HG03565 (cell line): ENCODE data around the gene ACTL8.

Experiments
- ATAC-seq: cut with Tn5 transposase; IDR thresholded peaks from one replicate; pipeline ENCODE4 v1.9.1; 2021; ENCODE audit warnings: mild to moderate bottlenecking, moderate library complexity; ENCODE audit not compliant: unreplicated experiment

ACTL8 gene

DNA sequence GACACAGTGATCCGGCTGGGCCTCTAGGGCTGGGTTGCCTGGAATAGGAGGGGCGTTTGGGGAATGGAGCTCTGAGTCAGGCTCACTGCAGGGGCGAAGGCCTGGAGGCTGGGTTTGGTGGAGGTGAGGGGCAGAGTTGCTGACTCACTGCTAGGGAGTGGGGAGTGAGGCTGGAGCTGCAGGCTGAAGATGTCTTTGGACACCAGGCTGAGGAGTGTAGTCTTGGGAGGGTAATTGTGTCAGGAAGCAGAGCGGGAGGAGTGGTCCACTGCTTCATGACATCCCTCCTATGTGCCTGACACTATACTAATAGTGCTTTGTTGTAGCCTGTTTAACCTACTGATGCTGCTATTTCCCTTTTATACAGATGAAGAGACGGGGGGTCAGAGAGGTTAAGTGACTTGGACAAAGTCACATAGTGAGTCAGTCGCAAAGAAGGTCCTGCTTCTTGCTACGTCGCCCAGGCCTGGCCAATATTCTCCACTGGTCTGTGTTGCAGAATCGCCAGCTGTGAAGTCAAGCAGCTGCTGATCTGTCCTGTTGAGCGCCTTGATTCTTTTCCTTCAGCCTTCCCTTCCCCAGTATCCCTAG lies 13.6 kb downstream of the ACTL8 start:
- no peak for ATAC-seq

DNA sequence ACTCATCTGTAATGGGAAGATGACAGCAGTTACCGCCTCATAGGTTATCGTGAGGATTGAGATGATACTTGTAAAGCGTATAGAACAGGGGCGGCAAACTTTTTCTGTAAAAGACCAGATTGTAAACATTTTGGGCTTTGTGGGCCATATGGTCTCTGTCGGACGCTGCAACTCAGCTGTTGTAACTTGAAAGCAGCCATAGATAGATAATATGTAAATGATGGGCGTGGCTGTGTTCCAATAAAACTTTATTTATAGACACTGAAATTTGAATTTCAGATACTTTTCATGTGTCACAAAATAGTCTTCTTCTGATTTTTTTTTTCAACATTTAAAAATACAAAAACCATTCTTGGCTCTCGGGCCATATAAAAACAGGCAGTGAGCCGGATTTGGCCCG lies 15.8 kb downstream of the ACTL8 start:
- no peak for ATAC-seq

DNA sequence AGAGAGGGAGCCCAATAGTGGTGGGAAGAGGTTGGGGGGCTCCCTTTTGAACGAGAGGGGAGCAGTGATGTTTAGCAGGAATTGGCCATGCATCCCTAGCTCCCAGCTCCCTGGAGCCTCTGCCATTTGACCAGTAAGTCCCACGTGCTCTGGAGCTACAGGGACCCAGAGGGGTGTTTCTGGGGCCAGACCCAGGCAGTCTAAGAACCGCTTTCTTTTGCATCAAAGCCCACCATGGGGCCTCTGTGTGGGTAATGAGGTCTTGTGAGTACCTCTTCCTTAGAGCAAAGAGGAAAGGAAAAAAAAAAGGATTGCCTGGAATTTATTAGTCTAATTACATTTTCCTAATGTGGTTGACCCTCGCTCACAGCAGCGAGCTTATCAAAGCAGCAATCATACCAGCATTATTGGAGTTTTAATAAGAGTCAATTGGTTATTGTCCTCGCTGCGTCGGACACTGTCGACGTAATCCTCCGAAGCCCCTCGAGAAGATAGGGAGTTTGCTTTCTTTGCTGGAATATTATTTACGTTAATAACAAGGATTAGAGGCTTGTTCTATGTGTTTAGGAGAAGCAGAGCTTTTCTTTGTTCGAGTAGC lies 17.6 kb downstream of the ACTL8 start:
- ATAC-seq, result no peak

DNA sequence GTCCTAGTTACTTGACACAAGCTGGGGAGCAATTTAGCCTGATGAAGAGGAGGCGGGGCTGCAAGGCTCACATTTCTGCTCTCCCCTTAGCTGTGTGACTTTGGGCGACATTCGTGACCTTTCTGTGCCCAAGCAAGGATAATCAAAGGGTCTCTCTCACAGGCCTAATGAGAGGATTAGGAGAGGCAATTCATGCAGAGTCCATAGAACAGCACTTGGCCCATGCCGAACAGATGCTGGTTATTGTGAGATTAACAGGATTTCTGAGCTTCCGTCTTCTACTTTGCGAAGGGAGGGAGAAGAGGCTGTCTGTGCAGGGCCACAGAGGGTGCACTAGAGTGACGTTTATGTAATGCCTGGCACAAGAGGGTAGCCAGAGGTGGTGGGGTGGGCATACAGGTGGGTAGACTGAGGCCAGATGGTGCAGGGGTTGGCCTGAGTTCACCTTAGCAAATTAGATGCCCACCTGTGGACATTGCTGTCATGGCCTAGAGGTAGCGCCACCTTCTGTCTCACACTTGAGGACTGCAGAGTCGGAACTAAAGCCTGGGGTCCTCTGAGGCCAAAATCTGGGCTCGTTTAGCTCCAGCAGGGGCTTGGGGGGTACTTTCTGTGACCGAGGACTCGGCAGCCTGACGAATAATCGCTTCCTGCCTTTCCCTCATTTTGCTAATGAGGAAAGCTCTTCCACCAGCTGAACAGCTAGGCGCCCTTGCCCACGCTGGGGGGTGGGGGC lies 18.6 kb downstream of the ACTL8 start:
- no peak for ATAC-seq

DNA sequence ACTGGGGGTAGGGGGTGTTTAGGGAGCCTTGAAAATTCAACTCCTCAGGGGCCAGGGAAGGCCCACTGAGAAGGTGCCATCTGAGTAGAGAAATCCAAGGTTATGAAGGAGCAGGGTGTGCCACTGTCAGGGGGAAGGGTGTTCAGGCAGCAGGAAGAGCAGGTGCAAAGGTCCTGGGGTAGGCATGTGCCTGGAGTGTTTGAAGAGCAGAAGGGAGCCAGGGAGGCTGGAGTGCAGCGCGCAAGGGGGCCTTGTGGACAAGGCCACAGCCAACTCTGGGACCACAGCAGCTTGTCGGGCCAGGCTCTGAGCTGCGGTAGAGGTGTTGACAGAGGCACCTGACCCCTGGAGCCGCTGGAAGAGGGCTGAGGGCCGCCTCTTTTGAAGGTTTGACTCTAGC lies 19.3 kb downstream of the ACTL8 start:
- no peak for ATAC-seq

DNA sequence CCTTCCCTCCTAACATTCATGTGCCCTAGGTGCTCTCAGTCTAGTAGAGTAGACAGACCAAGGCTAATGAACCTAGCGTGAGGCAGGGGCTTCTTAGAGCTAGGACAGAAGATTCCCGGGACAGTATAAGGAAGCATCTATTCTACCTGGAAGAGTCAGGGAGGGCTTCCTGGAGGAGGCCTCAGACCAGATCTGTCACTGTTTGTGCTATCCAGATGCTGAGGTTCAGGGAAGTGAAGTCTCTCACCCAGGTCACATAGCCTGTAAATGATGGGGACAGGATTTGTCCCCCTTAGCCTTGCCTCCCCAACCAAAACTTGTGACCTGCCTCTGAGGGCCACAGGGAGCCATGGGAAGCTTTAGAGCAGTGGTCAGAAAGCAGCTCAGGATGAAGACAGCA lies 20.7 kb downstream of the ACTL8 start:
- ATAC-seq, result no peak

DNA sequence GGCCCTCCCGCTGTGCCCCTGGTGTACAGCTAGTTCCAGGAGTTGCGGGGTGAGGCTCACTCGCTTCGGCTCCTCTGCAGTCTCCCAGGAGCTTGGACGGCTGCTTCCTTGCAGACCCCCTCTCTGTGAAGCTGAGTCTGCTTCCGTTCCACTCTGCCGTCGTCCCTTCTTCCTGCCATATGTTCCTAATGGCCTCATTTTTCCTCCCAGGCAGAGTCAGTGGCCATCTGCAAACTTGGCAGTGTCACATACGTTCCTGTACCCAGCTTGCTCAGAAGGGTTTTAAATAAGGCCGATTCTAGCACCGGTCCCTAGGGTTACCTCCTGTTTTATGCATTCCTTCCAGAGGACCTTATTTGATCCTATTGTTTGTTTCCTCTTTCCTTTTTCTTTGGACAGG lies 21.3 kb downstream of the ACTL8 start:
- ATAC-seq, result no peak

DNA sequence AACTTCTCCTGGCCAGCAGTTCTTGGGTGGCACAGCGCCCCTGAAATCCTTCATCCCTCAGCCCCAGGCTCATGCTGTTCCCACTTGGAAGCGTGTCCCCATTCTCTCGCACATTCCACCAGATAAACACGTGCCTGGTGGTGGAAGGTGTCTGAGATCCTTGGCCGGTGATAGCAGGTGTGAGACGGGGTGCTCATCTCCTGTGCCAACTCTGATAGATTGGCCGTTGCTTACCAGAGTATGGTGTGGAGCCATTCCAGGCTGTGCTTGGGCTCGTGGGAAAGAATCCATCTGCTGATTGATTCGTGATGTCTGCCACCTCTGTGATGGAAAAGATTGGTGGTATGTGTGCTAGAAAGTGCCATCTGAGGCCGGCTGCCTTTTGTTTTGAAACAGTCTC lies 22.2 kb downstream of the ACTL8 start:
- no peak for ATAC-seq

DNA sequence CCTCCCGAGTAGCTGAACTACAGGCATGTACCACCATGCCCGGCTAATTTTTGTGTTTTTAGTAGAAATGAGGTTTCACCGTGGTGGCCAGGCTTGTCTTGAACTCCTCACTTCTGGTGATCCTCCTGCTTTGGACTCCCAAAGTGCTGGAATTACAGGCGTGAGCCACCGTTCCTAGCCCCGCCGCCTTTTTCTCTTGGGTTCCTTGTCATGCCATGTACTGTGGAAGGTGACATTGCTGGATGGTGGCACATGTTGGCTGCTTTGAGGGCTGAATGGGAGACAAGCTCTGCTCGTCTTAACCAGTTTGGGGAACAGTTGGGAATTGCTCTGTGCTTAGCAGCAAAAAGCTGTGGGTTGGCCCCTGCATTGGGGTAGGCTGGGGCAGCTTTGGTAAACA lies 22.7 kb downstream of the ACTL8 start:
- ATAC-seq, result no peak

DNA sequence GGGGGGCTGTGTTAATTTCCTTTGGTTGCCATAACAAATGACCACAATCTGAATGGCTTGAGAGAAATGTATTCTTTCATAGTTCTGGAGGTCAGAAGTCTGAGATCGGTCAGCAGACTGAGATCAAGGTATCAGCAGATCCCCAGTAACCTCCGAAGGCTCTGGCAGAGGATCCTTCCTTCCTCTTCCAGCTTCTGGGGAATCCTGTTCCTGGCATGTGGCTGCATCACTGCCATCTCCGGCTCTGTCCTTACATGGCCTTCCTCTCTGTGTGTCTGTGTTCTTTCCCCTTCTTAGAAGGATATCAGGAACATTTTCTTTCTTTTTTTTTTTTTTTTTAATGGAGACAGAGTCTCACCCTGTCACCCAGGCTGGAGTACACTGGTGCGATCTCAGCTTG lies 25.8 kb downstream of the ACTL8 start:
- no peak for ATAC-seq

- no peak for ATAC-seq
Observed at GRCh38 chr1:17789926-17790325, 34.8 kb downstream of the ACTL8 start.

GRCh38 chr1:17790383-17791054 lies 35.4 kb downstream of the ACTL8 start:
- ATAC-seq, result no peak

DNA sequence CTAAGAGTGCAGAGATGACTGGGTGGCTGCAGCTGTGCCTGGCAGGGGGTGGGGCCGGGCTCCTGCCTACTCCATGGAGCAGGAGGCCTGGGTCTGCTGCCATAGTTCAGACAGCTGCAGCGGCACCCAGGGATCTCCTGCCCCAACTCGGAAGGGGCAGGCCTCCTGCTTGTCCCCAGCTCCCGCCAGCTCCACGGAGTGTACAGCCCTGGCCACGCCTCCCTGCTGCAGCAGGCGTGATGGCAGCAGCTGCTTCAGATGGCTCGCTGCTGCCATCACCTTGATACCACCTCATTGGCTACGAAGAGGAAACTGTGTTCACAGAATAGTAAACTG lies 35.9 kb downstream of the ACTL8 start:
- no peak for ATAC-seq

GRCh38 chr1:17791480-17791879 lies 36.3 kb downstream of the ACTL8 start:
- ATAC-seq, result no peak

DNA sequence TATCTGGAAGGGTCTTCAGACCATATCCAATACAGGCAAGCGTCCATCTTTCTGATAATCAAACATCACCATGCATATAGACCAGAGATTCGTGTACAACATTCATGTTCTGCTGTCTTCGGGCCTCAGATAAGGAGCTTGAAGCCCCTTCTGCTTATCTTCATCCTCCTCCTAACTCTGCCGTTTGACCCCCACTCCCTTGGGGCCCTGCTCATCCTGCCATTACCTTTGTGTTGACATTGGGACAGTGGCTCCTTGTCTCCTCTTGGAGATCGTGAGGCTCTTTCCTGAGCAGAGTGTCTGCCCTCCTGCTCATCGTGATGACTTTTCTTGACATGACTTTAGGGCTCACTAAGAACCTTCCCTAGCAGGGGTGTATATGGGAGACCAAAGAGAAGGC lies 37.3 kb downstream of the ACTL8 start:
- no peak for ATAC-seq

DNA sequence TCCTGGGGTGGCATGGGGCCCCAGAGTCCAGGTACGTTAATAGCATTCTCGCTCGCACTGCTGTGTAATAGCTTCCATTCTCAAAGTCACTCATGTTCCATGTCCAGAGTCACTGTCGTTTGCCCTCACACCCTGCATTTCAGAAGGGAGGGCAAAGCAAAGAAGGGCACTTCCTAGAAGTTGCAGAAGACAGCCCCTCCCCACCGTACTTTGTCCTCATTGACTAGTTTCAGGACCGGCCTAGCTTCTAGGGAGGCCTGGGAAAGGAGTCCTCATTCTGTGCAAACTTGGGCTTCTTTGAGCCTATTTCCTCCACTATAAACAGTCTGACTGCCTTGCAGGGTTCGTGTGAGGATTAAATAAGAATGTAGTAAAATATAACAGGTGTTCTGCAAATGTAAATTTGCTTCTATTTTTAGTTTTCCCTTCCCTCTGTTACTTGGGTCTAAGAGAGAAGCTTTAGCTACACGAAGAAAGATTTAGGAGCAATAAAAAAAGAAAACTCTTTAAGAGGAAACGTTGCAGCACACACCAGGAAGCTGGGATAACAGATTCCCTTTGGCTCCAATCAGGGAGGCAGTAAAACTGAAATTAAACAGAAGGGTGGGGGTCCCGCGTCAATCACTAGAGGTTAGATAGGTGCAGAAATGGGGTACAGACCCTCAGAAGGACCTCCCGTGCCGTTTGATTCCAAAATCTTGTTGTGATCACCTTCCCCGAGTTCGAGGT lies 40.1 kb downstream of the ACTL8 start:
- ATAC-seq, result no peak

GRCh38 chr1:17795836-17796645 lies 40.9 kb downstream of the ACTL8 start:
- no peak for ATAC-seq

- no peak for ATAC-seq
Observed at GRCh38 chr1:17797478-17797877, 42.3 kb downstream of the ACTL8 start.

DNA sequence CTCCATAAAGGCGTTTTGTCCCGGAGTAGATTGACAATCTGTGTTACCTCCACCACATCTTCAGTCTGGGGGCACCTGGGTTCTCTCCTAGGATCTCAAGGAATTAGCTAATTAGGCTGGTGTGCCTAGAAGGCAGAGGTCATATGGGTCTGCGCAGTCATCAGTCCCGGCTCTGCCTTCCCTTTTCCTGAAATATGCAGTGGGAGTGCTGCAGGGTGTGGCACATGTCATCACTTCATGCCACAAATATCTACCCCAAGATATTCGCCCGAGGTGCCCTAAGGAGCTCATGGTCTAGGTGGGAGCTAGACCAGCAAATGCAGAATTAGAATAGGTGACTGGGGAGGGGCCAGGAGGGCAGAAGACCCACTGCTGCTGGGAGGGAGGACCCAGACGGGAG lies 42.9 kb downstream of the ACTL8 start:
- ATAC-seq, result no peak

GRCh38 chr1:17798799-17799382 lies 43.8 kb downstream of the ACTL8 start:
- no peak for ATAC-seq
